K562 (cell line): ENCODE measurements around the gene HDAC5. TPM values are rescaled to one million over a fixed set of nuclear protein-coding genes. Genes with fewer than 3 reads are reported as not detected.

Experiments
- CBX1 ChIP-seq: sonication (generic); IDR thresholded peaks from 2 replicates; pipeline ENCODE4 v1.6.1; 2016; ENCODE audit warnings: antibody characterized with exemption, low read depth, mild to moderate bottlenecking
- CEBPG ChIP-seq, 3 experiments: fragments of 200-800 bp in 1 of 3; sonication (Bioruptor generic) in 1 of 3; sonication (generic) in 1 of 3; formaldehyde crosslinking in 1 of 3; IDR thresholded peaks in 2 of 3; conservative IDR thresholded peaks in 1 of 3; 2 replicates each; pipeline versions ENCODE4 v1.6.1 to v1.8.0; 2016 to 2022; ENCODE audit warnings: missing compliant biosample characterization in 2 of 3, missing genetic modification characterization in 2 of 3, mild to moderate bottlenecking in 1 of 3, missing genetic modification reagents in 1 of 3
- CHD1 ChIP-seq: fragments of 200-600 bp; sonication (generic); IDR thresholded peaks from one replicate; pipeline ENCODE4 v1.6.1; 2012; ENCODE audit warnings: mild to moderate bottlenecking, moderate library complexity, low read length, inconsistent platforms
- ESRRA ChIP-seq: fragments of 450-650 bp; IDR thresholded peaks from 2 replicates; pipeline ENCODE4 v1.6.1; 2014; ENCODE audit warnings: low read depth, mild to moderate bottlenecking, moderate library complexity, borderline replicate concordance
- FIP1L1 ChIP-seq: fragments of 200-400 bp; formaldehyde crosslinking; IDR thresholded peaks from 2 replicates; pipeline ENCODE4 v1.6.1; 2018; ENCODE audit warnings: mild to moderate bottlenecking, low read depth, low read length; ENCODE audit not compliant: poor library complexity, severe bottlenecking
- FOXK1 ChIP-seq: sonication (generic); formaldehyde crosslinking; IDR thresholded peaks from 2 replicates; pipeline ENCODE4 v1.8.0; 2022; ENCODE audit warnings: missing genetic modification reagents, mild to moderate bottlenecking, borderline replicate concordance
- HDAC8 ChIP-seq: fragments of 450-650 bp; IDR thresholded peaks from 2 replicates; pipeline ENCODE4 v1.6.1; 2016; ENCODE audit warnings: mild to moderate bottlenecking, missing genetic modification characterization, moderate library complexity, missing compliant biosample characterization
- MAFF ChIP-seq: IDR thresholded peaks from 2 replicates; pipeline ENCODE4 v1.6.1; 2012; ENCODE audit warnings: low read length, improper control_type of control experiment
- NONO ChIP-seq, 2 experiments: fragments of 200-400 bp in 1 of 2; fragments of 450-650 bp in 1 of 2; formaldehyde crosslinking in 1 of 2; IDR thresholded peaks; 2 replicates each; pipeline ENCODE4 v1.6.1; 2017; ENCODE audit warnings: low read depth in 2 of 2, mild to moderate bottlenecking in 2 of 2, moderate library complexity in 2 of 2, low read length in 1 of 2
- TGIF2 ChIP-seq: sonication (generic); formaldehyde crosslinking; IDR thresholded peaks from 2 replicates; pipeline ENCODE4 v1.8.1; 2022; ENCODE audit warnings: mild to moderate bottlenecking, missing genetic modification reagents, moderate library complexity
- ZBTB26 ChIP-seq: fragments of 450-650 bp; formaldehyde crosslinking; IDR thresholded peaks from 2 replicates; pipeline ENCODE4 v1.4.0; 2022; ENCODE audit warnings: missing genetic modification characterization
- ZBTB33 ChIP-seq: sonication (generic); formaldehyde crosslinking; IDR thresholded peaks from 2 replicates; pipeline ENCODE4 v1.8.1; 2023; ENCODE audit warnings: mild to moderate bottlenecking, missing genetic modification reagents
- ZNF263 ChIP-seq: sonication (generic); formaldehyde crosslinking; IDR thresholded peaks from 2 replicates; pipeline ENCODE4 v1.8.0; 2022; ENCODE audit warnings: mild to moderate bottlenecking, missing genetic modification reagents, borderline replicate concordance
- polyA plus RNA-seq, 8 experiments: library from polyadenylated mRNA; depleted of rRNA in 4 of 8; stranded (reverse) in 5 of 8; unstranded in 3 of 8; fragments of >200 nt; fragmentation: Nextera tagmentation in 2 of 8; fragmentation: Illumina TruSeq in 1 of 8; extraction: Ambion mirVana in 2 of 8; extraction: Trizol in 1 of 8; gene quantifications; 2 replicates each; pipeline versions ENCODE4 v1.2.1 to v1.2.3, GENCODE V29; 2011 to 2014; ENCODE audit warnings: inconsistent platforms in 1 of 8, missing spikeins in 1 of 8
- total RNA-seq, 7 experiments: library from RNA; depleted of rRNA in 6 of 7; stranded (reverse); fragments of >200 nt in 6 of 7; fragmentation: Illumina TruSeq in 2 of 7; extraction: Trizol in 2 of 7; gene quantifications; 2 replicates each; pipeline versions ENCODE4 v1.2.1 to v1.2.3, GENCODE V29; 2011 to 2021; ENCODE audit warnings: low replicate concordance in 1 of 7
- TF ChIP-seq, protein P1 (sequence below), 2 experiments: IDR thresholded peaks; 2 replicates each; pipeline ENCODE4 v1.6.1; 2012; ENCODE audit warnings: improper control_type of control experiment in 2 of 2, low read depth in 2 of 2, low read length in 2 of 2, borderline replicate concordance in 1 of 2
- TF ChIP-seq, protein P2 (sequence below): conservative IDR thresholded peaks from 2 replicates; pipeline ENCODE4 v1.6.1; 2011; ENCODE audit warnings: low read depth, mild to moderate bottlenecking, low read length; ENCODE audit not compliant: control insufficient read depth
- TF ChIP-seq, protein P3 (sequence below): fragments of 200-800 bp; sonication (Bioruptor generic); IDR thresholded peaks from 2 replicates; pipeline ENCODE4 v1.6.1; 2017; ENCODE audit warnings: missing genetic modification characterization, missing compliant biosample characterization

Gene HDAC5
- total and polyA plus RNA-seq, 9 of the 15 experiments (the other 6 are each of a cell fraction or from before 2014, with no cell fraction given) = 0.45 to 26.2 (median 16.4) TPM

GRCh38 chr17:44066204-44066930 is 57.1 kb downstream of the HDAC5 start, which contains the start of gene LSM12 (continued):
- TF ChIP-seq ZBTB33 (CRISPR knock-in tag) = peak; percentile 45; the same call in 1 of the 2 replicates
- peak; percentile 69 for TF ChIP-seq CEBPG (CRISPR knock-in tag; IDR thresholded peaks at IDR 0.05)
- peak; percentile 70 to 87 for TF ChIP-seq CEBPG (tag; conservative IDR thresholded peaks at IDR 0.05 in 1 of 2, IDR thresholded peaks at IDR 0.05 in 1 of 2)
- TF ChIP-seq, protein P1, sequence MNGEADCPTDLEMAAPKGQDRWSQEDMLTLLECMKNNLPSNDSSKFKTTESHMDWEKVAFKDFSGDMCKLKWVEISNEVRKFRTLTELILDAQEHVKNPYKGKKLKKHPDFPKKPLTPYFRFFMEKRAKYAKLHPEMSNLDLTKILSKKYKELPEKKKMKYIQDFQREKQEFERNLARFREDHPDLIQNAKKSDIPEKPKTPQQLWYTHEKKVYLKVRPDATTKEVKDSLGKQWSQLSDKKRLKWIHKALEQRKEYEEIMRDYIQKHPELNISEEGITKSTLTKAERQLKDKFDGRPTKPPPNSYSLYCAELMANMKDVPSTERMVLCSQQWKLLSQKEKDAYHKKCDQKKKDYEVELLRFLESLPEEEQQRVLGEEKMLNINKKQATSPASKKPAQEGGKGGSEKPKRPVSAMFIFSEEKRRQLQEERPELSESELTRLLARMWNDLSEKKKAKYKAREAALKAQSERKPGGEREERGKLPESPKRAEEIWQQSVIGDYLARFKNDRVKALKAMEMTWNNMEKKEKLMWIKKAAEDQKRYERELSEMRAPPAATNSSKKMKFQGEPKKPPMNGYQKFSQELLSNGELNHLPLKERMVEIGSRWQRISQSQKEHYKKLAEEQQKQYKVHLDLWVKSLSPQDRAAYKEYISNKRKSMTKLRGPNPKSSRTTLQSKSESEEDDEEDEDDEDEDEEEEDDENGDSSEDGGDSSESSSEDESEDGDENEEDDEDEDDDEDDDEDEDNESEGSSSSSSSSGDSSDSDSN (IDR thresholded peaks at IDR 0.05; ENCODE audit: borderline replicate concordance in 1 of 2, low read depth in 2 of 2, low read length in 2 of 2) = peak; percentile 21 to 54; a peak in 1 of 4 replicates
- TF ChIP-seq TGIF2 (CRISPR knock-in tag) = no peak
- no peak for TF ChIP-seq FOXK1 (CRISPR knock-in tag)
- TF ChIP-seq HDAC8 = no peak
- TF ChIP-seq, protein P2, sequence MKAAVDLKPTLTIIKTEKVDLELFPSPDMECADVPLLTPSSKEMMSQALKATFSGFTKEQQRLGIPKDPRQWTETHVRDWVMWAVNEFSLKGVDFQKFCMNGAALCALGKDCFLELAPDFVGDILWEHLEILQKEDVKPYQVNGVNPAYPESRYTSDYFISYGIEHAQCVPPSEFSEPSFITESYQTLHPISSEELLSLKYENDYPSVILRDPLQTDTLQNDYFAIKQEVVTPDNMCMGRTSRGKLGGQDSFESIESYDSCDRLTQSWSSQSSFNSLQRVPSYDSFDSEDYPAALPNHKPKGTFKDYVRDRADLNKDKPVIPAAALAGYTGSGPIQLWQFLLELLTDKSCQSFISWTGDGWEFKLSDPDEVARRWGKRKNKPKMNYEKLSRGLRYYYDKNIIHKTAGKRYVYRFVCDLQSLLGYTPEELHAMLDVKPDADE = 0 out of 2 replicates have a peak, but pooled peaks have one; percentile 36
- peak; percentile 41; the same call in 1 of the 2 replicates for TF ChIP-seq CBX1
- TF ChIP-seq ZBTB26 (CRISPR knock-in tag) = 0 out of 2 replicates have a peak, but pooled peaks have one; percentile 52
- TF ChIP-seq ESRRA = peak; percentile 40; the same call in 1 of the 2 replicates
- TF ChIP-seq NONO (IDR thresholded peaks at IDR 0.05; ENCODE audit: low read depth in 2 of 2, low read length in 1 of 2) = 0 out of 4 replicates have a peak, but pooled peaks of 1 of the 2 experiments have one; percentile 33
- TF ChIP-seq ZNF263 (CRISPR knock-in tag) = no peak
- TF ChIP-seq FIP1L1 = peak; percentile 48
- TF ChIP-seq, protein P3, sequence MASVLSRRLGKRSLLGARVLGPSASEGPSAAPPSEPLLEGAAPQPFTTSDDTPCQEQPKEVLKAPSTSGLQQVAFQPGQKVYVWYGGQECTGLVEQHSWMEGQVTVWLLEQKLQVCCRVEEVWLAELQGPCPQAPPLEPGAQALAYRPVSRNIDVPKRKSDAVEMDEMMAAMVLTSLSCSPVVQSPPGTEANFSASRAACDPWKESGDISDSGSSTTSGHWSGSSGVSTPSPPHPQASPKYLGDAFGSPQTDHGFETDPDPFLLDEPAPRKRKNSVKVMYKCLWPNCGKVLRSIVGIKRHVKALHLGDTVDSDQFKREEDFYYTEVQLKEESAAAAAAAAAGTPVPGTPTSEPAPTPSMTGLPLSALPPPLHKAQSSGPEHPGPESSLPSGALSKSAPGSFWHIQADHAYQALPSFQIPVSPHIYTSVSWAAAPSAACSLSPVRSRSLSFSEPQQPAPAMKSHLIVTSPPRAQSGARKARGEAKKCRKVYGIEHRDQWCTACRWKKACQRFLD (CRISPR knock-in tag) = peak; percentile 32; the same call in 1 of the 2 replicates
- TF ChIP-seq CHD1 = peak; percentile 82
- TF ChIP-seq MAFF = no peak
